ENCODE results near the gene MCC. TPM values are rescaled to one million over a fixed set of nuclear protein-coding genes. Genes with fewer than 3 reads are reported as not detected.

The MCC gene
- total and polyA plus RNA-seq, 2 donors from 2014 or later: 2.4 to 20.6 TPM

DNA sequence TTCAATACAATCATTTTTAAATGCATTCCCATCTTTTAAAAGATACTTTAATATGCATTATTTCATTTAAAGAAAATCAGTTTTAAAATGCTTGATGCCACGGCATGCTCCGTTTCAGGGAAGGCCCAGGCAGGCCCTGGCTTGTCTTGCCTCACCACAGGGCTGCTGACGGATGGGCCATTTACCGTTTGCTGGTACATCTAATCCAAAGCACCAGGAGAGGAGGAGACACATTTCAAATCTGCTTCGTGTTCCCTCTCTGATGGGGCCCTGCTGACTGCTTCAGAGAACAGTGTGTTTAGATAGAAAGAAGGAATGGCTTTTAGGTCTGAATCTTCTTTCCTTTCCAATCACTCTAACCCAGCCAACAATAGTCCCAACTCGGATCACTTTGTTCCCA, 326.4 kb downstream of the MCC start:
- Histone ChIP-seq H3K27ac (ENCODE audit: low read depth in 2 of 2, low read length in 2 of 2) (no peak overlapping the region), H3K27me3 (ENCODE audit: control insufficient read depth, insufficient read depth, low read length) (no peaks in the 10 kb centered on the region), H3K9ac (ENCODE audit: low read length in 3 of 3) (no peak overlapping the region), H3K36me3 (ENCODE audit: control insufficient read depth in 2 of 3, insufficient read depth in 3 of 3, low read length in 3 of 3) (no peaks in the 10 kb centered on the region), H3K4me3 (ENCODE audit: low read length in 3 of 3) (no peak overlapping the region), H3K4me1 (ENCODE audit: control insufficient read depth in 2 of 3, insufficient read depth in 2 of 3, low read depth in 1 of 3, low read length in 3 of 3) (no peaks in the 10 kb centered on the region), H3K9me3 (ENCODE audit: control insufficient read depth in 2 of 3, insufficient read depth in 1 of 3, low read length in 3 of 3) (no peaks in the 10 kb centered on the region)
- DNase-seq (no peak), FAIRE-seq (no peak)
- TF ChIP-seq, protein P1, sequence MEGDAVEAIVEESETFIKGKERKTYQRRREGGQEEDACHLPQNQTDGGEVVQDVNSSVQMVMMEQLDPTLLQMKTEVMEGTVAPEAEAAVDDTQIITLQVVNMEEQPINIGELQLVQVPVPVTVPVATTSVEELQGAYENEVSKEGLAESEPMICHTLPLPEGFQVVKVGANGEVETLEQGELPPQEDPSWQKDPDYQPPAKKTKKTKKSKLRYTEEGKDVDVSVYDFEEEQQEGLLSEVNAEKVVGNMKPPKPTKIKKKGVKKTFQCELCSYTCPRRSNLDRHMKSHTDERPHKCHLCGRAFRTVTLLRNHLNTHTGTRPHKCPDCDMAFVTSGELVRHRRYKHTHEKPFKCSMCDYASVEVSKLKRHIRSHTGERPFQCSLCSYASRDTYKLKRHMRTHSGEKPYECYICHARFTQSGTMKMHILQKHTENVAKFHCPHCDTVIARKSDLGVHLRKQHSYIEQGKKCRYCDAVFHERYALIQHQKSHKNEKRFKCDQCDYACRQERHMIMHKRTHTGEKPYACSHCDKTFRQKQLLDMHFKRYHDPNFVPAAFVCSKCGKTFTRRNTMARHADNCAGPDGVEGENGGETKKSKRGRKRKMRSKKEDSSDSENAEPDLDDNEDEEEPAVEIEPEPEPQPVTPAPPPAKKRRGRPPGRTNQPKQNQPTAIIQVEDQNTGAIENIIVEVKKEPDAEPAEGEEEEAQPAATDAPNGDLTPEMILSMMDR (IDR thresholded peaks at IDR 0.05; ENCODE audit: borderline replicate concordance, extremely low read depth, insufficient read depth): no peak
- intact Hi-C loops (cut with DNase I): no loop called here

DNA sequence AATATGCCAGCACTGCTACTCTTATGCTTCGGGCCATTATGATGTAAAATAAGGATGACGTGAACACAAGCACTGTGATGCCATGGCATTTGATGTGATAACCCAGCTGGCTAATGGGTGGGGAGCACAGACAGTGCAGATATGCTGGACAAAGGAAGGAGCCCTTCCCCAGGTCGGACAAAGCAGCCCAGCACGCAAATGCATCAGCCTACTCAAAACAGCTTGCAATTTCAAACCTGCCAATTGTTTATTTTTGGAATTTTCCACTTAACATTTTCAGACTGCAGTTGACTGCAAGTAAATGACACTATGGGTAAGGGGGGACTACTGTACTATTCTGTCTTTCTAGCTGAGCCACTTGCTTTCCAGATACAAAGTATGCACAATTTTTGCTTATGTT, 330.4 kb downstream of the MCC start:
- no peak overlapping the region for H3K27ac ChIP-seq (ENCODE audit: low read depth in 2 of 2, low read length in 2 of 2)
- DNase-seq: no peak
- TF ChIP-seq, protein P1 (IDR thresholded peaks at IDR 0.05; ENCODE audit: borderline replicate concordance, extremely low read depth, insufficient read depth): no peak
- peaks cover 0 to 5% (median 0%) of the 10 kb centered on the region in 3 donors for H3K9me3 ChIP-seq (ENCODE audit: control insufficient read depth in 2 of 3, insufficient read depth in 1 of 3, low read length in 3 of 3)
- intact Hi-C loops (cut with DNase I): no loop called here
- no peak for FAIRE-seq
- no peaks in the 10 kb centered on the region for H3K36me3 ChIP-seq (ENCODE audit: control insufficient read depth in 2 of 3, insufficient read depth in 3 of 3, low read length in 3 of 3)
- H3K4me3 ChIP-seq (ENCODE audit: low read length in 3 of 3): no peak overlapping the region
- no peak overlapping the region for H3K9ac ChIP-seq (ENCODE audit: low read length in 3 of 3)
- H3K27me3 ChIP-seq (ENCODE audit: control insufficient read depth, insufficient read depth, low read length): no peaks in the 10 kb centered on the region
- H3K4me1 ChIP-seq (ENCODE audit: control insufficient read depth in 2 of 3, insufficient read depth in 2 of 3, low read depth in 1 of 3, low read length in 3 of 3): no peaks in the 10 kb centered on the region

DNA sequence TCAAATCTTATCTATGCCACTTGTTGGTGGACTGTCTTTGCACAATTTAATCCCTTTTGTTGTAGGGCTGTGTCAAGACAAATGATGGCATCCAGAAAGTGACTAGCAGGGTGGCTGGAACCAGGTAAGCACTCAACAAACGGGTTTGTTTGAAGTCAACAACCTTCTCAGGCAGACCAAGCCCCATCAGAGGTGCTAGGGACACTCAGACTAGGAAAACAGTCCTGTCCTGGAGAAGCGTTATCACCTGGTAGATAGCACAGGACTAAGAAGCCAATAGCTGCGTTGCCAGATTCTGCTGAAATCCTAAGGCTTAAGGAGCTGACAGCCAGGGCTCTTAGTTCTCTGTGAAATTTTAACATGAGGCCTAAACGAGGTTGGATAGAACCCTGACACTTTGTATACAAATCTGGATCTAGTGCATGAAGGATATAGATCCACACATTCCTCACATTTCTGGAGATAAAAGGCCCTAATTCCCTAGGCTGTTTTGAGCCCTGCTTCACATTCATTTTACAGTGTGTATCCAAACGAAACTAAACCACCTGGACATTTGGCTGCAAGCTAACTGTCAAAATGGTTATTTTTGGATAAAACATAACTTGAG, 331.9 kb downstream of the MCC start:
- Histone ChIP-seq H3K4me1 (ENCODE audit: control insufficient read depth in 2 of 3, insufficient read depth in 2 of 3, low read depth in 1 of 3, low read length in 3 of 3) (no peaks in the 10 kb centered on the region), H3K27ac (ENCODE audit: low read depth in 2 of 2, low read length in 2 of 2) (no peak overlapping the region), H3K9ac (ENCODE audit: low read length in 3 of 3) (no peak overlapping the region), H3K4me3 (ENCODE audit: low read length in 3 of 3) (no peak overlapping the region), H3K36me3 (ENCODE audit: control insufficient read depth in 2 of 3, insufficient read depth in 3 of 3, low read length in 3 of 3) (no peaks in the 10 kb centered on the region), H3K27me3 (ENCODE audit: control insufficient read depth, insufficient read depth, low read length) (no peaks in the 10 kb centered on the region), H3K9me3 (ENCODE audit: control insufficient read depth in 2 of 3, insufficient read depth in 1 of 3, low read length in 3 of 3) (peaks cover 0 to 5% (median 0%) of the 10 kb centered on the region in 3 donors)
- FAIRE-seq: no peak
- DNase-seq: no peak
- intact Hi-C loops (cut with DNase I): no loop called here
- TF ChIP-seq, protein P1 (IDR thresholded peaks at IDR 0.05; ENCODE audit: borderline replicate concordance, extremely low read depth, insufficient read depth): no peak

All from kidney (tissue), 14 donors.